ENCODE measurements around the gene C1QL2.

C1QL2 gene

DNA sequence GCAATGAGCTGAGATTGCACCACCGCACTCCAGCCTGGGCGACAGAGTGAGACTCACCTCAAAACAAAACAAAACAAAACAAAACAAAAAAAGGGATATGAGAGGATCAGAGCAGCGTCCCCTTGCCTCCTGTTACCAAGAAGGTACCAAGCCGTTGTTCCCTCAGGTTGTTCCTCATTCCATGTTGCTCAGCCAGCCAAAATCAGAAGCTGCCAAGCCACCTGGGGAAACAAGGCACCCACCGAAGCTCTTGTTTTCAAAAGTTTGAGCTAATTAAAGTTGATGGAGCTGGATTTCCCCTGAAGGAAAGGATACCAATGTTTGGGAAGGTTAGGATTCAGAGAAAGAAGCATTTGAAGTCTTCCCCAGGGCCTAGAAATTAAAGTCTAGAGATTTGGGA, 43.3 kb upstream of the C1QL2 start:
- H3K4me3 ChIP-seq (ENCODE audit: low read length), result no peak overlapping the region
- DNase-seq (ENCODE audit: low read depth), result no peak
- TF ChIP-seq, protein P1, sequence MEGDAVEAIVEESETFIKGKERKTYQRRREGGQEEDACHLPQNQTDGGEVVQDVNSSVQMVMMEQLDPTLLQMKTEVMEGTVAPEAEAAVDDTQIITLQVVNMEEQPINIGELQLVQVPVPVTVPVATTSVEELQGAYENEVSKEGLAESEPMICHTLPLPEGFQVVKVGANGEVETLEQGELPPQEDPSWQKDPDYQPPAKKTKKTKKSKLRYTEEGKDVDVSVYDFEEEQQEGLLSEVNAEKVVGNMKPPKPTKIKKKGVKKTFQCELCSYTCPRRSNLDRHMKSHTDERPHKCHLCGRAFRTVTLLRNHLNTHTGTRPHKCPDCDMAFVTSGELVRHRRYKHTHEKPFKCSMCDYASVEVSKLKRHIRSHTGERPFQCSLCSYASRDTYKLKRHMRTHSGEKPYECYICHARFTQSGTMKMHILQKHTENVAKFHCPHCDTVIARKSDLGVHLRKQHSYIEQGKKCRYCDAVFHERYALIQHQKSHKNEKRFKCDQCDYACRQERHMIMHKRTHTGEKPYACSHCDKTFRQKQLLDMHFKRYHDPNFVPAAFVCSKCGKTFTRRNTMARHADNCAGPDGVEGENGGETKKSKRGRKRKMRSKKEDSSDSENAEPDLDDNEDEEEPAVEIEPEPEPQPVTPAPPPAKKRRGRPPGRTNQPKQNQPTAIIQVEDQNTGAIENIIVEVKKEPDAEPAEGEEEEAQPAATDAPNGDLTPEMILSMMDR (conservative IDR thresholded peaks at IDR 0.05; ENCODE audit: low read length), result no peak

DNA sequence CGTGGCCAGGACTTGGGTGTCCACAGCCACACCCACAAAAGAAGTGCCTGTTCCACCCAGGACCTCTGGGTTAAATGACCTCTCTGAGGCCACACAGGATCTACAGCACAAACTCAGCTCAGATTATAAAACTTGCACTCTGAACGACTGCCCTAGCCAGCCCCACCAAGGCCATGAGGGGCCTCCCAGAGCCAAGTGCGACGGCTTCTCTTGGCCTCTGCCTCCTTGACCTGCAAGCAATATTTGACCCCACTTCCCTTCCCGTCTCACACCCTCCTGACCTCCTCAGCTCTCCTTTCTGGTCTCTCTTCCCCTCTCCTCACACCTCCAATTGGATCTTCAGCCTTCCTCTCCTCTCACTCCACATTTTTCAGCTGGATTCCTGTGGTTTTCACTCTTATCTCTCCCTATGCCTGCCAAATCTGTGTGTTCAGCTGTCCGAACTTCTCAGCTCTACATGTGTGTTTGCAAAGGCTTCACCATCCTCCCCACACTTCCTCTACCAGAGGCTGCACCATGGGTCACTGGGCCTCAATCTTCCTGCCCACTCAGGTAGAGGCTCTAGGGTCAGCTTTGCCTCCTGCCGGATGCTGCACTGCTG, 39.8 kb upstream of the C1QL2 start:
- DNase-seq (ENCODE audit: low read depth), result peak; percentile 15
- TF ChIP-seq, protein P1 (conservative IDR thresholded peaks at IDR 0.05; ENCODE audit: low read length), result no peak
- H3K4me3 ChIP-seq (ENCODE audit: low read length), result no peak overlapping the region

DNA sequence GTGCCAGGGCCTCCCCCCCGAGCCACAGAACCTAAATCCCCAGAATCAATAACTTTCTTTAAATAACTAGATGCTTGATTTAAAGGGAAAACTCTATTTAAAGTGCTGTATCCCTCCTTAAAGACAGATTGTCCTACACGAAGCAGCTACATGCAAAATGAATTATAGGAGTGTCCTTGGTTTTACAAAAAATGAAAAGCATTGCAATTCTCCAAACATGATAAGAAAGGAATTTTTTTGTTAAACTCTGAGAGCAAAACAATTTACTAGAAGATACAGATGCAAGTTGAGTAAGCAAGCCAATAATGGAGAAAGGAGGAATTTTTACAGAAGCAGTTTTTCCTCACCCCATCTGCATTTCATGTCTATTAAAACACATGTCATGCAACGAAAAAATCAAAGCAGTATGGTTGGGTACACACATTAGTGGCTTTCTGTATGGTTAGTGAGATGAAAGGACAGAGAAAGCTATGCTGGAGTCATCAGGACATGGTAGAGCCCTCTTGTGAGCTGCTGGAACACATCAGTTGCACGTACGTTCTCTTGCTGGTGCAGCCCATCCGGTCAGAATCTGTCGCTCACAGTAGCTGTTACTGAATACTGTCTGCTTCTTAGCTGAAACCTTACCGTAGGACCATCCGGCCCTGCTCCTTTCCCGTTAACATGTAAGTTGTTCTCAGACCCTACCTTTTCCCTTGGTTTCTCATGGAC, 39.1 kb upstream of the C1QL2 start:
- DNase-seq (ENCODE audit: low read depth), result peak; percentile 21
- H3K4me3 ChIP-seq (ENCODE audit: low read length), result no peak overlapping the region
- TF ChIP-seq, protein P1 (conservative IDR thresholded peaks at IDR 0.05; ENCODE audit: low read length), result no peak

DNA sequence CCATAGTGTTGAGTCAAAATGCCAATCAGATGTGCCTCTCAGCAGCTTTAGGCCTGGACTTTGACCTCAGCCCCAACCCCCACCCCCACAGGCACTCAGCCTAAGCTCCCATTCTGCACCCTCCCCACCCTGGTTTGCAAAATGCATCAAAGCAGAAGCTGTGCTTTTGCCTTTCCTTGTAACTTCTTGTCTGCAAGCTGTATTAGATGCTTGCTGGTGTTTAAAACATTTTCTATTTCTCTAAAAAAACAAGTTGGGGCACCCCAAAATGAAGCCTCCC, 38.5 kb upstream of the C1QL2 start:
- no peak for DNase-seq (ENCODE audit: low read depth)

DNA sequence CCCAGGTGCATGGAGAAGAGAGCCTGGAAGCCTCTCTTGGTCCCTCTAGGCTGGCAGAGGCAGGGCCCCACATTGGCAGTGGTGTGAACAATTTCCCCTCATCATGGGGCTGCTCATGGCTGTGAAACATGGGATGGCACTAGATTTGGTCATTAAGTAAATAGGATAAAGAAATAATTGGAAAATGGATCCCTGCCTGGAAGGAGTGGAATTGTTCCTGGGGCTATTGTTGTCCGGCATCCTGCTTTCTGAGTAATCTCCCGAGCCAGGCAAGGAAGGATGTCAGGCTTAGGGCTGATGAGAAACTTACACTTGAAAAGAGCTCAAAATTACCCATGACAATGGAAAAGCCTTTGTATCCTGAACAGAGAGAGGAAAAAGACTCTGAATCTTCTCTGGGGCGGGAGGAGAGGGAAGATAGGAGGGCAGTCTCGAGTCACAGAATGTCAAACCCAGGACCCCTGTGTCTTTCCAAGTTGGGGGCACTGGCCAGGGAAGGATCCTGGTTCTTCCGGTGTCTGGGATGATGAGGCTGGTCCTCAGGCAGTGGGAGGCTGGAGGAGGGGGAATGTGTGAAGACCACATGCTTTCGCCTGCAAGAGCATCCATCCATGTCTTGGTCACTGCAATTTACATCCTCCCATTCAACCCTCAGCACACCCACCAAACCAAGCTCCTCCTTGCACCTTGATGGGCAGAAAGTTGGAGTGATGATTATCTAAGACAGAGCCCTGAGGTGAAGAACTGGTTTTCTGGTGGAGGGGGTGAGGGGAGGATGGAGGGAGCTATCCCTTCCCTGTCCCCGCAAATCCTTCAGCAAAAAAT, 38.0 kb upstream of the C1QL2 start:
- TF ChIP-seq, protein P1 (conservative IDR thresholded peaks at IDR 0.05; ENCODE audit: low read length), result no peak
- H3K4me3 ChIP-seq (ENCODE audit: low read length), result no peak overlapping the region
- DNase-seq (ENCODE audit: low read depth), result no peak

More for the DNA sequence above, 38.5 kb upstream of the C1QL2 start:
- no peak overlapping the region for H3K4me3 ChIP-seq (ENCODE audit: low read length)
- TF ChIP-seq, protein P1 (conservative IDR thresholded peaks at IDR 0.05; ENCODE audit: low read length), result no peak

DNA sequence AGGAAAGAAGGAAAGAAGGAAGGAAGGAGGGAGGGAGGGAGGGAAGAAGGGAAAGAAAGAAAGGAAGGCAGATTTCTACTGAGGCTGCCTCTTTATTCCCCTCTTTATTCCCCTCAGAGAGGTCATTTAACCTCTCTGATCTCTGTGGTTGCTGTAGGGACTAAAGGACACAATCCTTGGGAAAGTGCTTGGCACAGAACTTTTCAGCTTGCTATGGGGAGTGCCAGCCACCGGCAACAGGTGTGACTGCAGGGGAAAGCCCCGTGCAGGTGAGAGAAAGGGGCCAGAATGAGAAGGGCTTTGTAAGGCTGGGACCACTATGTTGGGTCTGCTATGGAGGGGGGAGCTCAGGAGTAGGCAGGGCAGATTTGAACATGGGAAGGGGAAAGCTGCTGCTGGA, 37.3 kb upstream of the C1QL2 start:
- TF ChIP-seq, protein P1 (conservative IDR thresholded peaks at IDR 0.05; ENCODE audit: low read length), result no peak
- H3K4me3 ChIP-seq (ENCODE audit: low read length), result no peak overlapping the region
- DNase-seq (ENCODE audit: low read depth), result no peak
